ENCODE results near the gene TLR7. TPM values are rescaled to one million over a fixed set of nuclear protein-coding genes. Genes with fewer than 3 reads are reported as not detected.

TLR7 gene
- total RNA-seq, 1 experiment from 2014 or later = not detected

DNA sequence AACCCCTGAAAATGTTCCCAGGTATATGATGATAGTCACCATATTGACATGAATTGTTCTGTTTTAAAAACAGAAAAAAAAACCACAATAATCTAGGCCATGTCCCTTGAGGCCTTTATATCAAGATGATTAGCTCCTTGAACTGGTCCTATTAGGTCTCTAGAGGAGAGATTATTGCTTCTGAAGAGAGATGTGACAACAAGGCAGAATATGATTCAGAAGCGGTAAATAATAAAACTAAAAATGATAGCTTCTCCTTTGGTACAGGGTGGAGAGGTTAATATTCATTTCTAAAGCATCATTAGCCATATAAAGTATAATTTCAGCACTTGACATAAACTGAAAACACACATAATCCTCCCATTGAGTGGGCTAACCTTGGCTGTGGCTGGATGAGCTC, 65.4 kb downstream of the TLR7 start:
- no peak overlapping the region for H3K14ac ChIP-seq (ENCODE audit: insufficient read depth, low read length)
- no peaks in the 10 kb centered on the region for H3K79me1 ChIP-seq (ENCODE audit: insufficient read depth, low read depth, low read length, poor library complexity, severe bottlenecking)
- H3K4me1 ChIP-seq (ENCODE audit: insufficient read depth, low read length) = no peaks in the 10 kb centered on the region
- no peak overlapping the region for H2AFZ ChIP-seq (ENCODE audit: low read length)
- H2BK120ac ChIP-seq (ENCODE audit: low read depth, low read length, poor library complexity, severe bottlenecking) = no peak overlapping the region
- H4K5ac ChIP-seq (ENCODE audit: insufficient read length, low read depth, low read length) = no peak overlapping the region
- whole genome bisulfite sequencing (ENCODE audit: extremely low coverage, insufficient read length, low lambda C conversion rate) = no CpG with 5 or more reads among the region's 1 CpG
- no peaks in the 10 kb centered on the region for H3K27me3 ChIP-seq (ENCODE audit: insufficient read depth, low read length)
- H2AK5ac ChIP-seq (ENCODE audit: insufficient read length, low read length) = no peak overlapping the region
- H3K9ac ChIP-seq (ENCODE audit: extremely low read depth, insufficient read length, low read length) = no peak overlapping the region
- H2BK5ac ChIP-seq (ENCODE audit: insufficient read length, low read length) = no peak overlapping the region
- no peaks in the 10 kb centered on the region for H3K79me2 ChIP-seq (ENCODE audit: insufficient read depth, low read length)
- no peak overlapping the region for H3K4ac ChIP-seq (ENCODE audit: low read depth, low read length)
- H3T11ph ChIP-seq (ENCODE audit: low read length) = no peak overlapping the region
- no peak overlapping the region for H2BK15ac ChIP-seq (ENCODE audit: low read depth, low read length)
- no peak overlapping the region for H3K4me2 ChIP-seq (ENCODE audit: insufficient read depth, insufficient read length, low read length)
- DNase-seq = no peak
- Mint-ChIP-seq H3K9me3 (peaks cover 73 to 77% of the 10 kb centered on the region in 2 experiments), H3K36me3 (ENCODE audit: insufficient read depth in 1 of 3, low read depth in 3 of 3) (peaks cover 8 to 20% (median 18%) of the 10 kb centered on the region in 3 experiments), H3K4me1 (no peaks in the 10 kb centered on the region), H3K4me3 (no peak overlapping the region), H3K27me3 (ENCODE audit: low read depth) (no peaks in the 10 kb centered on the region), H3K27ac (no peak overlapping the region)
- H2BK20ac ChIP-seq (ENCODE audit: low read depth, low read length, poor library complexity, severe bottlenecking) = no peak overlapping the region
- H3K23ac ChIP-seq (ENCODE audit: insufficient read length, low read depth, low read length) = no peak overlapping the region
- no peak overlapping the region for H4K91ac ChIP-seq (ENCODE audit: insufficient read length, low read depth, low read length)
- H3K56ac ChIP-seq (ENCODE audit: insufficient read length, low read depth, low read length) = no peak overlapping the region
- H3K23me2 ChIP-seq (ENCODE audit: insufficient read length, low read depth, low read length, poor library complexity, severe bottlenecking) = no peaks in the 10 kb centered on the region
- no peak overlapping the region for H2BK12ac ChIP-seq (ENCODE audit: insufficient read length, low read depth, low read length)
- H4K8ac ChIP-seq (replicated peaks; ENCODE audit: insufficient read length, low read depth, low read length) = no peak overlapping the region
- H3K9me3 ChIP-seq (ENCODE audit: control insufficient read depth, low read depth, low read length) = peaks cover 13% of the 10 kb centered on the region
- H3K18ac ChIP-seq (ENCODE audit: insufficient read length, low read depth, low read length) = no peak overlapping the region
- no peaks in the 10 kb centered on the region for H4K20me1 ChIP-seq (ENCODE audit: control insufficient read depth, insufficient read depth, insufficient read length)
- H3K27ac ChIP-seq (ENCODE audit: insufficient read length, low read depth, low read length) = no peak overlapping the region
- TF ChIP-seq, protein P1, sequence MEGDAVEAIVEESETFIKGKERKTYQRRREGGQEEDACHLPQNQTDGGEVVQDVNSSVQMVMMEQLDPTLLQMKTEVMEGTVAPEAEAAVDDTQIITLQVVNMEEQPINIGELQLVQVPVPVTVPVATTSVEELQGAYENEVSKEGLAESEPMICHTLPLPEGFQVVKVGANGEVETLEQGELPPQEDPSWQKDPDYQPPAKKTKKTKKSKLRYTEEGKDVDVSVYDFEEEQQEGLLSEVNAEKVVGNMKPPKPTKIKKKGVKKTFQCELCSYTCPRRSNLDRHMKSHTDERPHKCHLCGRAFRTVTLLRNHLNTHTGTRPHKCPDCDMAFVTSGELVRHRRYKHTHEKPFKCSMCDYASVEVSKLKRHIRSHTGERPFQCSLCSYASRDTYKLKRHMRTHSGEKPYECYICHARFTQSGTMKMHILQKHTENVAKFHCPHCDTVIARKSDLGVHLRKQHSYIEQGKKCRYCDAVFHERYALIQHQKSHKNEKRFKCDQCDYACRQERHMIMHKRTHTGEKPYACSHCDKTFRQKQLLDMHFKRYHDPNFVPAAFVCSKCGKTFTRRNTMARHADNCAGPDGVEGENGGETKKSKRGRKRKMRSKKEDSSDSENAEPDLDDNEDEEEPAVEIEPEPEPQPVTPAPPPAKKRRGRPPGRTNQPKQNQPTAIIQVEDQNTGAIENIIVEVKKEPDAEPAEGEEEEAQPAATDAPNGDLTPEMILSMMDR (conservative IDR thresholded peaks at IDR 0.05) = no peak
